ENCODE results near the gene ADCY5.

Gene ADCY5

DNA sequence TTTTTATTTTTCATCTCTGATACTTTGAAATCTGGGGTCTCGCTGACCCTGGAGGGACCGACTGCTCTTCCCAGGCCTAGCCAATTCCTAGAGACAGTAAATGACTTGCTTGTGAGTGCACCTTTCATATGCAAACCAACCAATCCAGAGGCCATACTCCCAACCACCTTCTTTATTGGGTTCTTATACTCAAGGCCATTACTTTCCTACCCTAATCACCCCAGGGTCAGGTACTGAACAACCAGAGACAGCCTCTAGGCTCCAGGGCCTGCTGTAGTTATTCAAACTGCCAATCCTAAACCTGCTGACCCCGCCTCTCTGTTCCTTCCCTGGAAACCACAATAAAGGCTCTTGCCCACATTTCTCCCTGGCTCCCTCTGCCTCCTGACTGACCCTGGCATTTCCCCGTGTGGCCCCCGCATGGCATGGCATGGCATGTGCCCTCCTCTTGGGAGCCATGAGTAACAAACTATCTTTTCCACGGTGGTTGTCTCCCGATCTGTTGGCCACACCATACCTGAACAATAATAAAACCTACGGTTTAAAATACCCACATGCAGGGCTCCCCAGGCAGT is 42.9 kb downstream of the ADCY5 start:
- DNase-seq (ENCODE audit: low spot score): no peak

DNA sequence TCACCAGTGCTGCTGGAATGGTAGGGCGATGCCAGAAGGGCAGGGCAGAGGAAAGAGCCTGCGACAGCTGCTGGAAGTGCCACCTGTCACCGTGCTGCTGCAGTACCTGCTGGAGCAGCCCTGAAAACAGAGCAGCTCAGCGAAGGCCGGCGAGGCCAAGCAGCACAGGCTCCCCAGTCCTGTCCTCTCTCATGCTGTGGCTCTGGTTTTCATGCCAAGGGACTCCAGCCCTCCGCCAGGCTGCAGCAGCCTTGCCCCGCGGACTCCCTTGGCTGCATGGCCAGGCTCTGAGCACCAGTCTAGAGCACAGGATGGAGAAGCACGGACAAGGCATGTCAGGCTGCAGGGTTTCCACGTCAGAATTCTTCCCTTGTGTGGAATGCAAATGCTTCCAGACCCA is 43.9 kb downstream of the ADCY5 start:
- no peak for DNase-seq (ENCODE audit: low spot score)

DNA sequence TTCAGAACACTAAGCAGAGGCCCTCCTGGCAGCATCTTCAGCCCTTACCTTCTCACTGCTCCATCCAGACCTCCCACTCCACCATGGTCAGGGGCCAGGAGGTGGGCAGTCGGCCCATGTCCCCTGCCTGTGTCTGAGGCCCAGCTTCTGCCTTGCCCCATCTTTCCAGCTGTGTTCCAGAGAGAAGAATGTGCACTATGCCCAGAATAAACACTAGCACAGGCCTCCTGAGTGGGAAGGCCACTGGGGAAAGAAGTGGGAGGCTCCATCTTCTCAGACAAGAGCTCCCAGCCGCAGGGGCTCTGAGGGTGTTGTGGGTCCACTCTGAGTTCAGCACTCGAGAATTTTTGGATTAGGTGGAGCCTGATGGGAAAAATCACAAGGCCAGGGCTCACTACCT is 44.5 kb downstream of the ADCY5 start:
- DNase-seq (ENCODE audit: low spot score): no peak

DNA sequence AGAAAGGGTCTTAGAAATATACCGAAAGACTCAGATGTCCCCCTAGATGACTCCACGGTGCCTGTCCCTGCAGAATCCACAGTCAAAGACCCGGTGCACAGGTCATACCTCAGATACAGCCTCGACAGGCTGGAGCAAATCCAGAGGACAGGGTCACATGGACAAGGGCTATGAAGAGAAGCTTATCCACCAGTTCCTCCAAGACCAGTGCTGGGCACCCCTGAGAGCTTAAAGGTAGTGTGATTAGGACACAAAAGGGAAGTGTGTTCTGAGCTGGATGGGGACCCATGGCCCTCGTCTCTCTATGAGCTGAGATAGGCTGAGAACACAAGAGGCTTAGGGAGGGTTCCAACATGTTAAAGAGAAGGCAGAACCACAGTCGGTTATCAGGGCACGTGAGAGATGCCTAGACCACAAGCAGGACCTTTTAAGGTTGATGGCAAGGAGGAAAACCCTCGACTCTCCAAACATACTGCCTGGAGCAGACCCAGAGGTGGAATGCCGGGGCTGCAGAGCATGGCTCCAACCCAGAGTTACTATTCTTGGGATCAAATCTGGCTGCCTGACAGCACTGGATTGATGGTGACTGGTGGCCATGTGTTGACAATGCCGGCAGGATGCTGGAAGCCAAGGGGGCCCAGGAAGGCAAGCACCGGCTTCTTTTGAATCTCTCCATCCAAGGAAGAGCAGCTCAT is 46.9 kb downstream of the ADCY5 start:
- DNase-seq (ENCODE audit: low spot score): no peak

DNA sequence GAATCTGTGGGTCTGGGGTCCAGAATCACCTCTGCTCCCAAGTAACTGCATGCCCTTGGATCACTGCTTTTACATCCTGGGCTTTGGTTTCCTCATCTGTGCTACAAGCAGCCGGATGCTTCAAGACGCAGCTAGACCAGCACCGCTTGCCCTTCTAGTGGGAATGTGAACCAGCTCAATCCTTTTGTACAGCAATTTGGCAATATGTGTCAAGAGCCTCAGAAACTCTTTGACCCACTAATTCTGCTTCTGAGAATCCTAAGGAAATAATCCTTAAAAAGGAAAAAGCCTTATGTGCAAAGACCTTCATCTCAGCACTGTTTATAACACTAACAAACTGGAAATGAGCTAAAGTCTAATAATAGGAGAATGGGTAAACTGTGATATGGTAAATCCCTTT is 48.7 kb downstream of the ADCY5 start:
- no peak for DNase-seq (ENCODE audit: low spot score)

DNA sequence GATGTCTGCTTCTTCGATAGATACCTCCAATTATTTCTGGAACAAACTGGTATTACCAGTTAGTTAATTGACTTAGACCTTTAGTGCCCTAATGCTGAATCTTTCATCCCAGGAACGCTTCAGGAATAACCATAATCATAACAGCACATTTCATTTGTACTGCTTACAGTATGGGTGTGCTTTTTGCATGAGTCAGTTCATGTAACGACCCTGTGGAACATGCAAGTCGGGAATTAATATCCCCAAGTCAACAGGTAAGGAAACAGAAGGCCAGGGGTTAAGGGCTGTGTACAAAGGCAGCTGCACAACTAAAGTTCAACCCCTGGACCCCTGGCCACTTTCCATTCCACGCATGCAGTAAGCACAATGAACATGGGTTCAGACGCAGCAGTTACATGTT is 49.2 kb downstream of the ADCY5 start:
- DNase-seq (ENCODE audit: low spot score): no peak

DNA sequence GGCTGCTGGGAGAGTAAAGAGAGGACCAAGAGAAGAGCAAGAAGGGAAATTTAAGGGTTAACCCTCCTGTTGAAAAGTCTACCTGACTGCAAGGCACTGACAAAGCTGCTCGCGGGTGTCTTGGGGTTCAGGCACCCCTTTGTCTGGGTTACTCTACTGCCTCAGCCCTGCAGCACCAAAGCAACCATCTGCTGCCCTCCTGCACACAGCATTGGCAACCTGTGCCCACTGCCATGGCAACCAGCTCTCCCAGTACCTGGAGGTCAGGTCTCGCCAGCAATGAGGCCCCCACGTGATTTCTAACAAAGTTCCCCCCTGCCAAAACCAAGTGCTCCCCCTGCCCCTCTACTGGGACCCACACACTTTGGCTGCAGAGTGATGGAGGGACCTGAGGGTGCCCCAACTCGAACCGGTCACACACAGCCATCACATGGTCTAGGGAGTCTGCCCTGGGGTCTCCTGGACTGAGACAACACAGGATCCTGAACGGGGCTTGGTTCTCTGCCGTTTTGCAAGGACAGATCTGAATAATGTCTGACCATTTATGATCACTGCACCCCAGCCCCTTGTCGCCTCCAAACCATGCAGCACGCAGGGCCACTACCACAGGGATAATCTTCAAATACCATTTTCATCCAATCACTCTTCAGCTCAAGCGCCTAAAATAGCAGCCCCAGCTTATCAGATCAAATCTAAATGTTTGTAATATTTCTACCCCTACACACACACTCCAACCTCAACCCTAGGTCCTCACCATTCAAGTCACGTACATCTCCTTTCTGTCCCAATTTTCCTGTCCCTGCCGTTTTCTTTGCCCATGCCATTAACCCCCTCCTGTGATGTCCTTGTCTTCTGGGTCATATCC is 50.7 kb downstream of the ADCY5 start:
- no peak for DNase-seq (ENCODE audit: low spot score)

DNA sequence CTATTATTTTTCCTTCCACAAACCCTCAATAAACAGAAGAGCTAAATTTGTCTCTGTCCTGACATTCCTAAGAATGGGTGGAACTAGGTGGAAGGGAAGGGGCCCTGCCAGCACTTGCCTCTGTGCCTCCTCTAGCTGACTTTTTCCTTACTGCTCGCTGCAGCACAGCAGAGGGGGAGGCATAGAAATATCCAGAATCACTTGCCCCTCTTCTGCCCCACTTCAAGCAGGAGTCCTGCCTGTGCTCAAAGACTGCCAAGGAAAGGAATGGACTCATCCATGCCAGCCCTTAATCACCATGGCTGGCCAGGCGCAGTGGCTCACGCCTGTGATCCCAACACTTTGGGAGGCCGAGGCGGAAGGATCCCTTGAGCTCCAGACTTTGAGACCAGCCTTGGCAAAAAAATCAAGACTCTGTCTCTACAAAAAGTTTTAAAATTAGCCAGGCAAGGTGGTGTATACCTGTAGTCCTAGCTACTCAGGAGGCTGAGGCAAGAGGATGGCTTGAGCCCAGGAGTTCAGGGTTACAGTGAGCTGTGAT is 51.8 kb downstream of the ADCY5 start:
- DNase-seq (ENCODE audit: low spot score): no peak

DNA sequence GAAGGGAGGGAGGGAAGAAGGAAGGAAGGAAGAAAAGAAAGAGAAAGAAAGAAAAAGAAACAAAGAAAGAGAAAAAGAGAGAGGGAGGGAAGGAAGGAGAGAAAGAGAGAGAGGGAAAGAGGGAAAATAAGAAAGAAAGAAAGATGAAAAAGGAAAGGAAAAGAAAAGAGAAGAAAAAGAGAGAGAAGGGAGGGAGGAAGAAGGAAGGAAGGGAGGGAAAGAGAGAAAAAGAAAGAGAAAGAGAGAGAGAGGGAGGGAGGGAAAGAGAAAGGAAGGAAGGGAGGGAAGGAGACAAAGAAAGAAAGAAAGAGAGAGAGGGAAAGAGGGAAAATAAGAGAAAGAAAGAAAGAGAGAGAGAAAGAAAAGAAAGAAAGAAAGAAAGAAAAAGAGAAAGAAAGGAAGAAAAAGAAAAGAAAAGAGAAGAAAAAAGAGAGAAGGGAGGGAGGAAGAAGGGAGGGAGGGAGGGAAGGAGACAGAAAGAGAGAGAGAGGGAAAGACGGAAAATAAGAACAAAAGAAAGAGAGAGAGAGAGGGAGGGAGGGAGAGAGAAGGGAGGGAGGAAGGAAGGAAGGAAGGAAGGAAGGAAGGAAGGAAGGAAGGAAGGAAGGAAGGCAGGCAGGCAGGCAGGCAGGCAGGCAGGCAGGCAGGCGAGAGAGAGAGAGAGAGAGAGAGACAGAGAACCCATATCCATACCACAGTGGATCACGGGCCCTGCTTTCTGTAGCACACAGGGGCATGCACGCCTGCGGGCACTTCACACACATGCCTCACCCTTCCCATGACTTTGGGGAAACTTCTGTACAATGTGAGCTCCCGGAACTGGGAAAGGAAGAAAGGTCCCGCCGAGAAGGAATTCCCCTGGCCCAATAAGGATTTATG is 52.5 kb downstream of the ADCY5 start:
- DNase-seq (ENCODE audit: low spot score): no peak

DNA sequence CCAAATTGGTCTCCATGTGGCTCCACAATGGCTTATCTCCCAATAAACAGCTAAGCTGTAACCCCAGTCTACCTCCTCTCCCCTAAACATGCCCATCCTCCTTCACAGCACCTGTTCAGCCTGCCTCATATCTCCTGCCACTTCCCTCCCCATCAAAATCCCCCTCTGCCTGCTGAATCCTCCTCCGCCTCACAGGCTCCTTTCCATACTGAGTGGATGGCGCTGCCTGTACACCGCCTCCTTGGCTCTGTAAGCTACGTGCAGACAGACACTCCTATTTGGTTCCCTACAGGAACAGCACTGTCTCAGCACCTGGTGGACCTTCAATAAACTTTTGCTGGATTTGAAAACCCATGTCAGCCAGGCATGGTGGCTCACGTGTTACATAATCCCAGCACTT is 53.7 kb downstream of the ADCY5 start:
- no peak for DNase-seq (ENCODE audit: low spot score)

DNA sequence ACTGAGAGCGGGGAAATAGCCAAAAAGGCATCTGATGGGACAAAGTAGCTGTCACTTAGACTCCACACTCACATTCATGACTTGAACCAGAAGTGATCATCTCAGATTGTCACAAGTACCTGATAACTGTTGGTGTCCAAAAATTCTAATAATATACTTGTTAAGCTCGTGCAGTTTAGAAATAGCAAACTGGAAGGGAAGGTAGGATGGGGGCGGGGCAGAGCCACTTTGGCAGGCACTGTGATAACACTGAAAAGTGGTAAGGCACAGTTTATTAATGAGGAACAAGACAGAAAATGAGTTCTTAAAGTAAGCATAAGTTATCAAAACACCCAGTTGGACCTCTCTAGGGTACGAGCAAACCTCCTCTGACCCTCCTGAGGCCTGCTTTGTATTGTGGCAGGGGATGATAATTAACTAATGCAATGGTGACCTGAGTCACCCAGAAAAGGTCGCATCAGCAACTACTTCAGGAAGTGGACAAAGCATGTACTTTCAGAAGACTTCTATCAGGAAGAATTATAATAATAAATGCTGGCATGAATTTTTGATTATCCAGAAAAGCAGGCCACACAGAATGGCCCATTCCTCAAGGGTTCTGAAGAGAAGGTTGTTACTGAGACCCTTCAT is 54.4 kb downstream of the ADCY5 start:
- DNase-seq (ENCODE audit: low spot score): no peak

DNA sequence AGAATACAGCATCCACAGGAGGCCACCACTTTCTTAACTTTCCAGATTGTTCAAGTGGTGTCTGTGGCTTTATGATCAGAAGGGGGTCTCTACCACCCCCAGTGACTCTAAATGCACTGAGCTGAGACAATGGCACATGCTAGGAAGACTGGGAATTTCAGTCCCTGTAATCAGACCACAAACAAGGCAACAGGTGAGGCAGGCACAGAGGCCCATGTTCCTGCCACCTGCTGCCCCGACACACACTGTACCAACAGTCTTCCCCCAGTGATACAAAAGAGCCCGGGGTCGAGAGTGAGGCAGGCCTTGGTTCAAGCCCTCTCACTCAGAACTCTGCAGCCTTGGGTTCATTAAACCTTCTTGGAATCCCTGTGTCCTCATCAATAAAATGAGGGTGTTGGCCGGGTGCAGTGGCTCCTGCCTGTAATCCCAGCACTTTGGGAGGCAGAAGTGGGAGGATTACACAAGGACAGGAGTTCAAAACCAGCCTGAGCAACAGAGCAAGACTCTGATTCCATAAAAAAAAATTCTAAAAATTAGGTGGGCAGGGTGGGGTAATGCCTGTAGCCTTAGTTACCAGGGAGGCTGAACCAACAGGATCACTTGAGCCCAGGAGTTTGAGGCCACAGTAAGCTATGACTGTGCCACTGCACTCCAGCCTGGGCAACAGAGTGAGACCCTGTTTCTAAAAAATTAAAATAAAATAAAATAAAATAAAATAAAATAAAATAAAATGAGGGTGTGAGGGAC is 55.8 kb downstream of the ADCY5 start:
- DNase-seq (ENCODE audit: low spot score): no peak

DNA sequence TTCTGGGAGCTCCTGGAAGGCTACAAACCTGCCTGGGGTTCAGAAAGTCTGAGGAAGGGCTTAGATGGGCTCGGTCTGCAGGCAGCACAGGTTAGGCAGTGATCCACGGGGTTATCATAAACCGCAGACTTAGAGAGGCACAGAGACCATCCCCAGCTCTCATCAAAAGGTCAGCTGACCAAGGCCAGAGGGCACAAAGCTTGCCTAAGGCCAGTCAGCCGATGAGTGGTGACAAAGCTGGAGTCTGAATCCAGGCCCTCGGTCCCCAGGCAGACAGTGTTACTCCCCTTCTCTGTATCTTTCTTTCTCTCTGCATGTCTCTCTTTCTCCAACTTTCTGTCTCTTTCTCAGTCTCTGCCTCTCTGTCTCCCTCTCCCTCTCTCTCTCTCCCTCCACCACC is 56.5 kb downstream of the ADCY5 start:
- DNase-seq (ENCODE audit: low spot score): no peak

DNA sequence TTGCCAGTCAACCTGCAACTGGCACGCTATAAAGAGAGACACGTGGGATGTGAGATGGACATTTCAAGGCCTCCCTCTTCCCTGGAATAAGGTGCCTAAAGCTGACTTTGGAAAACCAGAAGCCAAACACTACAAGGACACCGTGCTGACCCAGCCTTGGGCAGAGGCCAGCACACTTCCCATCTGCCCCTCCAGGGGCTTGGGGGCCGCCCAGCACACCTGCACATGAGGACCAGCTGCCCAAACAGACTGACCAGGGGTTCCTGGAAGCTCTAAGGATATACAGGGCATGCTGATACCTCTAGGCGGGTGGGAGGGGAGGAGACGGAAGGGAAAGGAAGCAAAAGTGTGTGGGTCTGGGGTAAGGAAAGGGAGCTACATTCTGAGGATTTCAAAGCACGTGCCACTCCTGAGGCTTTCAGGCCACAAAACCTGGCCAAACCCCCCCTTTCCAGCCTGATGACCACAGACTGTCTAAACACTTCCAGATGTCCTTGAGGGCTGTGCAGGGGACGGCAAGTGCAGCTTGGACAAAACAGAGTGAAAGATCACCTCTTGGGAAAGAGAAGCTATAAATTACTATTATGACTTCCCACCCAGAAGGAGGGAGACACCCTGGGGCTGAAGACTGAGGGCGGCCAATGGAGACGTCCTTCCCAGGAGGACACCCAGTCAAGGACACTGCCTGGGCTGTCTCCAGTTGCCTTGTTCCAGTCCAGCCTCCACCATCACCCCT is 57.9 kb downstream of the ADCY5 start:
- no peak for DNase-seq (ENCODE audit: low spot score)

DNA sequence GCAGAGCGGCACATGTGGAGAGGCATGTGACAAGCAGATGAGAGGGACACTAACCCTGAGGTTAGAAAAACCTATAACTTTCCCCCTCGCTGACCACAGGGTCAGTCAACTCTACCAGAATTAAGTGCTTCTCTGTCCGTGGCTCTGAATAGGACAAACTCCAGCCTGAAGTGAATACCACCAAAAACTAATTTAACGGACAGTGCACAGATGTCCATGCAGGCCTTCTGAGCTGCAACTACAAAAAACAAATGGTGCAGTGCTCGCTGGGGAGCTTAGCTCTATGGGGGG is 59.3 kb downstream of the ADCY5 start:
- no peak for DNase-seq (ENCODE audit: low spot score)

DNA sequence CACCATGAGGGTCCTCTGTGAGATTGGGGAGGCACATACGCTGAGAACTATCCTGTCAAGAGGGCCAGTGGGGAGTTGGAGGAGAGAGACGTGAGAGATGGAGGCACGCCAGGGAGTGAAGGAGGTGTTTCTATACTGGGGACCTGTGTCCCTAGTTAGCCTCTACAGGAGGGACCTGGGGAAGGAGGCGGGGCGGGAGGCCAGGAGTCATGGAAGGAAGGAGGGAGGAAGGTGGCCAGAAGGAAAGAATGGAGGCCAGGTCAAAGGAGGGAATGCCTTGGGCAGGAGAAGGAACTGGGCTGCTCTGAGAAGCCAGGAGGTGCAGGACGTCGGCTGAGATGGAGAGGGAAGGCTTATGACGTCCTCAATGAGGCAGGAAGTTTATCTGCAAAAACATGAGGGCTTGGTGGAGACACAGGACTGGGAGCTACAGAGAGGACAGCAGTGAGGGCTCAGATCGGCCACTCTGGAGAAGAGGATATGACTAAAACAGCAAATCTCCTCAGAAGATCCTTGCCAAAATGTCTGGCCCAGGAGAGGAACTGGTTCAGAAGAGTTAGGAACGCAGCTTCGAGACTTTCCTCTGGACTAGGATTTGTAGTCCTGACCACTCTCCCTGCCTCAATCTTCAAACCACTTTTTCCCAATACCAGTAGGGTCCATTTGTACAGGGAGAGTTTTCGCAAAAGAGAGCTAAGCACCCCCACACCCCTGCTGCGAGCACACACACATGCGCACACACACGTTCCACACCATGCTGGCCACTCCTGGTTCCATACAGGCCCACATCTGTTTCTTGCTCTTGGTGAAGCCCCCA is 59.9 kb downstream of the ADCY5 start:
- DNase-seq (ENCODE audit: low spot score): no peak

DNA sequence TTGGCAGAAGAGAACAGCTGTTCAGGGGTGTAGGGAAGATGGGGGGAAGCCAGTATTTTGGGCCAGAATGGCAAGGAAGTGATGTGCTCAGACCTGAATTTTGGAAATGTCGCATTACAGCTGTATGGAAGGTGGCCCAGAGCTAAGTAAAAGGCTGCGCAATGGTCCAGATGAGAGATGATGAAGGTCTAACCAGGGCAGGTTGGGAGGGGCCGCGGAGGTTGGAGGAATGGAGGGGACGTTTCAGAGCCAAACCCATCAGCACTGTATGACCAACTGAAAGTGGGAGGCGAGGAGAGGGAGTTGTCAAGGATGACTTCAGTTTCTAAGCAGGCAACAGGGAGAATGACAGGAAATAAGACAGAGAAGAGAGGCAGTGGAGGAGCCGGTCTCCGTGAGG is 60.8 kb downstream of the ADCY5 start:
- DNase-seq (ENCODE audit: low spot score): no peak

DNA sequence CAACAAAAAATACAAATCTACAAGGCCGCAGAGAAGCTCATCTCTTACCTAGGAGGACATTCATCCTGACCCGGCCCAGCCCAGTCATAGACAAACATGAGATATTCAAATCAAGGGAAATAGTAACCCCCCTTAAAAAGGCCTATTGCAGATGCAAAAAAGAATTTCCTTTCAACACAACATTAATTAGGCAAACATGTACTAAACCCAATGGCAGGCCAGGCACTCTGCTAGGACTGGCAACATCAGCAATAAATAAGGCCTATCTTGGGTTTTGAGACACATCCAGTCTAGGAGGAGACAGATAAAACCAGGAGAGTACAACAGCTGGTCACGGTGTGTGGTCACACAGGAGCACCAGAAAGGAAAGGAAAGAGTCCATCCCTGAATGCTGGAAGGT is 61.4 kb downstream of the ADCY5 start:
- no peak for DNase-seq (ENCODE audit: low spot score)

DNA sequence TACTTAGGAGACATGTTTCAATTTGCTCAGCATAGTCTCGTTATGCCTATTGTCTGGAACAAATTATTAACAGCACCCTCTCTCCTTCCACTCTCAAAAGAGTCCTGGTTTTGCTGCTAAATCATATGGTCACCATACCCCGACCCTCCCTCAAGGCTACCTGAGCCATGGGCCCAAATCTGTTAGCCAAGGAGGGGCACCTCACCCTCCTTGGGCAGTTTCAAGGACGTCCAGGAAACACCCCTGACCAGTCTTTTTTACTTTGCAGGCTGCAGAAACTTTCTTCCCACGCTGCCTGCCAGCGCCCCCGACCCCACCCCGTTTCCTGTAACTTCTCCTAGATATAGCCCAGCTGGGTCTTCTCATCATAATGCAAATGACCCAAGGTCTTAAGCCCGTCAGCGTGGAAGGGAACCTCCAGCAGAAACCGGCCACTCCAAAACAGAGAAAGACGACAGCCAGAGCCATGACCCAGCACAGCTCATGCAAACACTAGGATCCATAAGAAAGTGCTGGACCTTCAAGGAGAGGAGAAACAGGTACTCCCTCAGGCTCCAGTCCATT is 62.3 kb downstream of the ADCY5 start:
- DNase-seq (ENCODE audit: low spot score): no peak
